ENCODE measurements around the gene PPP1CC.

PPP1CC gene

GRCh38 chr12:110697236-110697635 lies 45.5 kb downstream of the PPP1CC start:
- Mint-ChIP-seq H3K4me3 (no peak overlapping the region), H3K27ac (no peak overlapping the region), H3K36me3 (ENCODE audit: low read depth) (no peaks in the 10 kb centered on the region), H3K27me3 (ENCODE audit: low read depth) (peaks cover 3% of the 10 kb centered on the region), H3K9me3 (no peaks in the 10 kb centered on the region), H3K4me1 (peaks cover 7% of the 10 kb centered on the region)
- no peak for TF ChIP-seq CTCF (IDR thresholded peaks at IDR 0.05; ENCODE audit: unreplicated experiment in 3 of 3)

- Mint-ChIP-seq H3K27ac (no peak overlapping the region), H3K9me3 (no peaks in the 10 kb centered on the region), H3K27me3 (ENCODE audit: low read depth) (peaks cover 3% of the 10 kb centered on the region), H3K4me1 (peaks cover 7% of the 10 kb centered on the region), H3K4me3 (no peak overlapping the region), H3K36me3 (ENCODE audit: low read depth) (no peaks in the 10 kb centered on the region)
- no peak for TF ChIP-seq CTCF (IDR thresholded peaks at IDR 0.05; ENCODE audit: unreplicated experiment in 3 of 3)
Measured at GRCh38 chr12:110696283-110696682, 46.4 kb downstream of the PPP1CC start.

GRCh38 chr12:110694330-110694901 lies 48.3 kb downstream of the PPP1CC start:
- no peak for TF ChIP-seq CTCF (IDR thresholded peaks at IDR 0.05; ENCODE audit: unreplicated experiment in 3 of 3)
- no peak overlapping the region for H3K4me3 Mint-ChIP-seq
- no peaks in the 10 kb centered on the region for H3K36me3 Mint-ChIP-seq (ENCODE audit: low read depth)
- H3K9me3 Mint-ChIP-seq, result no peaks in the 10 kb centered on the region
- peaks cover 16% of the 10 kb centered on the region for H3K4me1 Mint-ChIP-seq
- H3K27ac Mint-ChIP-seq, result no peak overlapping the region
- peaks cover 14% of the 10 kb centered on the region for H3K27me3 Mint-ChIP-seq (ENCODE audit: low read depth)

GRCh38 chr12:110693731-110694130 lies 49.0 kb downstream of the PPP1CC start:
- TF ChIP-seq CTCF (IDR thresholded peaks at IDR 0.05; ENCODE audit: unreplicated experiment in 3 of 3), result no peak
- Mint-ChIP-seq H3K36me3 (ENCODE audit: low read depth) (no peaks in the 10 kb centered on the region), H3K9me3 (no peaks in the 10 kb centered on the region), H3K27ac (no peak overlapping the region), H3K4me3 (no peak overlapping the region), H3K4me1 (peaks cover 16% of the 10 kb centered on the region), H3K27me3 (ENCODE audit: low read depth) (peaks cover 14% of the 10 kb centered on the region)

GRCh38 chr12:110690127-110690430 lies 52.6 kb downstream of the PPP1CC start:
- peak overlapping the region; percentile 80 to 90 (median 88) for H3K27ac Mint-ChIP-seq
- H3K9me3 Mint-ChIP-seq, result peaks cover 5% of the 10 kb centered on the region
- H3K4me1 Mint-ChIP-seq, result peaks cover 10% of the 10 kb centered on the region
- H3K27me3 Mint-ChIP-seq (ENCODE audit: low read depth), result peaks cover 20% of the 10 kb centered on the region
- H3K4me3 Mint-ChIP-seq, result peak overlapping the region; percentile 84 to 91 (median 91)
- peaks cover 6% of the 10 kb centered on the region for H3K36me3 Mint-ChIP-seq (ENCODE audit: low read depth)
- TF ChIP-seq CTCF (IDR thresholded peaks at IDR 0.05; ENCODE audit: unreplicated experiment in 3 of 3), result no peak
